Nephron (organoid): ENCODE data around the gene DGUOK.
"Not testable (repeated sequence)": the region's sequence is repeated elsewhere in the genome, so short reads cannot be mapped to it uniquely, and the experiment has no call there.

ENCODE experiments used
- H3K27ac Mint-ChIP-seq, 3 experiments: 2 replicates each; pipeline ENCODE4 v1.8.0; 2020; ENCODE audit warnings: mixed read lengths in 3 of 3, mild to moderate bottlenecking in 2 of 3, moderate library complexity in 1 of 3
- H3K27me3 Mint-ChIP-seq: 2 replicates; pipeline ENCODE4 v1.8.0; 2021; ENCODE audit warnings: low read depth, mild to moderate bottlenecking, moderate library complexity, mixed read lengths
- H3K36me3 Mint-ChIP-seq: 2 replicates; pipeline ENCODE4 v1.8.0; 2020; ENCODE audit warnings: low read depth, mixed read lengths
- H3K4me1 Mint-ChIP-seq: 2 replicates; pipeline ENCODE4 v1.8.0; 2020; ENCODE audit warnings: mixed read lengths
- H3K4me3 Mint-ChIP-seq, 3 experiments: 2 replicates each; pipeline ENCODE4 v1.8.0; 2020; ENCODE audit warnings: mild to moderate bottlenecking in 3 of 3, mixed read lengths in 3 of 3, moderate library complexity in 2 of 3
- H3K9me3 Mint-ChIP-seq: 2 replicates; pipeline ENCODE4 v1.8.0; 2020; ENCODE audit warnings: mixed read lengths
- TF ChIP-seq, protein P1 (sequence below), 3 experiments: fragments of 200-600 bp; sonication (generic); IDR thresholded peaks; one replicate each; pipeline ENCODE4 v1.5.0; 2021; ENCODE audit warnings: antibody characterized with exemption in 3 of 3; ENCODE audit not compliant: unreplicated experiment in 3 of 3

DGUOK gene

DNA sequence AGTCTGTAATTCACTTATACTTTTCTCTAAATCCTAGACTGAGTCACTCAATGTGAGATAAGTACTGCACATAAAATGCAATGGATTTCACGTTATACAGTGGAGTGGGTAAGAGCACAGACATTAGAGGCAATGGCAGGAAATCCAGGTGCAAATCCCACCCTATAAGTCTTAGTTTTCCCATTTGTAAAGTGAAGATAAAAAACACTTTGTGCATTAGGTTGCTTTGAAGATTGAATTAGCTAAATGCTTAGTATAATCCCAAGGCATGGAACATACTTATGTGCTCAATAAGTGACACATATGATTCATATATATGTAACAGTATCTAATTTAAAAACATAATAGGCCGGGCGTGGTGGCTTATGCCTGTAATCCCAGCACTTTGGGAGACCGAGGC is 23.4 kb upstream of the DGUOK start:
- H3K4me1 Mint-ChIP-seq = peaks cover 15% of the 10 kb centered on the region
- no peaks in the 10 kb centered on the region for H3K27me3 Mint-ChIP-seq
- no peaks in the 10 kb centered on the region for H3K9me3 Mint-ChIP-seq
- H3K4me3 Mint-ChIP-seq = no peak overlapping the region
- H3K36me3 Mint-ChIP-seq = no peaks in the 10 kb centered on the region
- H3K27ac Mint-ChIP-seq = no peak overlapping the region
- TF ChIP-seq, protein P1, sequence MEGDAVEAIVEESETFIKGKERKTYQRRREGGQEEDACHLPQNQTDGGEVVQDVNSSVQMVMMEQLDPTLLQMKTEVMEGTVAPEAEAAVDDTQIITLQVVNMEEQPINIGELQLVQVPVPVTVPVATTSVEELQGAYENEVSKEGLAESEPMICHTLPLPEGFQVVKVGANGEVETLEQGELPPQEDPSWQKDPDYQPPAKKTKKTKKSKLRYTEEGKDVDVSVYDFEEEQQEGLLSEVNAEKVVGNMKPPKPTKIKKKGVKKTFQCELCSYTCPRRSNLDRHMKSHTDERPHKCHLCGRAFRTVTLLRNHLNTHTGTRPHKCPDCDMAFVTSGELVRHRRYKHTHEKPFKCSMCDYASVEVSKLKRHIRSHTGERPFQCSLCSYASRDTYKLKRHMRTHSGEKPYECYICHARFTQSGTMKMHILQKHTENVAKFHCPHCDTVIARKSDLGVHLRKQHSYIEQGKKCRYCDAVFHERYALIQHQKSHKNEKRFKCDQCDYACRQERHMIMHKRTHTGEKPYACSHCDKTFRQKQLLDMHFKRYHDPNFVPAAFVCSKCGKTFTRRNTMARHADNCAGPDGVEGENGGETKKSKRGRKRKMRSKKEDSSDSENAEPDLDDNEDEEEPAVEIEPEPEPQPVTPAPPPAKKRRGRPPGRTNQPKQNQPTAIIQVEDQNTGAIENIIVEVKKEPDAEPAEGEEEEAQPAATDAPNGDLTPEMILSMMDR (IDR thresholded peaks at IDR 0.05; ENCODE audit: unreplicated experiment in 3 of 3) = no peak

DNA sequence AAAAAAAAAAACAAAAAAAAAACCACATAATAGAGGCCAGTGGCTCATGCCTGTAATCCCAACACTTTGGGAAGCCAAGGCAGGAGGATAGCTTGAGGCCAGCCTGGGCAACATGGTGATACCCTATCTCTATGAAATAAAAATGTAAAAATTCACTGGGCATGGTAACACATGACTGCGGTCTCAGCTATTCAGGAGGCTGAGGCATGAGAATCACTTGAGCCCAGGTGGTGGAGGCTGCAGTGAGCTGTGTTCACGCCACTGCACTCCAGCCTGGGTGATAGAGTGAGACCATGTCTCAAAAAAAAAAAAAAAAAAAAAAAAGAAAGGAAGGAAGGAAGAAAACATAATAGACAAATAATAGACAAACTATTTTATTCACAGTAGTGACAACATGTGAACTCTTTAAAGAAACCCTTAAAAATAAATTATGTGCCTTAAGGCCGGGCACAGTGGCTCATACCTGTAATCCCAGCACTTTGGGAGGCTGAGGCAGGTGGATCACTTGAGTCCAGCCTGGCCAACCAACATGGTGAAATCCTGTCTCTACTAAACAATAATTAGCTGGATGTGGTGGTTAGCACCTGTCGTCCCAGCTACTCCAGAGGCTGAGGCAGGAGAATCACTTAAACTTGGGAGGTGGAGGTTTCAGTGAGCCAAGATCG is 22.6 kb upstream of the DGUOK start:
- H3K4me1 Mint-ChIP-seq = peaks cover 15% of the 10 kb centered on the region
- not testable (repeated sequence) for H3K27me3 Mint-ChIP-seq, H3K36me3 Mint-ChIP-seq

DNA sequence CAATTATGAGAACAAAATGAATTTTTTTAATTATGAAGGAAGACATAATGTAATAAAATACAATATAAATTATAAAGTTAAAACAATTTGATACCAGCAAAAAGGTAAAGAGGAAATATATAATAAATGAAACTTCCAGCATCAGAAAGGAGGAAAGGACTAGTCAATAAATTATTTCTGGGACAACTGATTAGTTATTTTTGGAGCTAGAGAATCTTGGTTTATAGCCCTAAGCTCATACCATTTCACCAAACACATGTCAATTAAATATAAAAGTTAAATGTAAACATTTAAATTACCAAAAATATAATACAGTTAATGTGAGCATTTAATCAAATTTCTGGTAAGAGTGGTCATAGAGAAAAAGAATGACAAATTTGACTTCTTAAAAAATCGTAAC is 21.7 kb upstream of the DGUOK start:
- no peaks in the 10 kb centered on the region for H3K36me3 Mint-ChIP-seq
- H3K27ac Mint-ChIP-seq = no peak overlapping the region
- H3K4me1 Mint-ChIP-seq = peaks cover 15% of the 10 kb centered on the region
- H3K4me3 Mint-ChIP-seq = no peak overlapping the region
- no peaks in the 10 kb centered on the region for H3K9me3 Mint-ChIP-seq
- H3K27me3 Mint-ChIP-seq = no peaks in the 10 kb centered on the region
- TF ChIP-seq, protein P1 (IDR thresholded peaks at IDR 0.05; ENCODE audit: unreplicated experiment in 3 of 3) = no peak

More for the DNA sequence above, 22.6 kb upstream of the DGUOK start:
- H3K27ac Mint-ChIP-seq, H3K9me3 Mint-ChIP-seq, H3K4me3 Mint-ChIP-seq: not testable (repeated sequence)

DNA sequence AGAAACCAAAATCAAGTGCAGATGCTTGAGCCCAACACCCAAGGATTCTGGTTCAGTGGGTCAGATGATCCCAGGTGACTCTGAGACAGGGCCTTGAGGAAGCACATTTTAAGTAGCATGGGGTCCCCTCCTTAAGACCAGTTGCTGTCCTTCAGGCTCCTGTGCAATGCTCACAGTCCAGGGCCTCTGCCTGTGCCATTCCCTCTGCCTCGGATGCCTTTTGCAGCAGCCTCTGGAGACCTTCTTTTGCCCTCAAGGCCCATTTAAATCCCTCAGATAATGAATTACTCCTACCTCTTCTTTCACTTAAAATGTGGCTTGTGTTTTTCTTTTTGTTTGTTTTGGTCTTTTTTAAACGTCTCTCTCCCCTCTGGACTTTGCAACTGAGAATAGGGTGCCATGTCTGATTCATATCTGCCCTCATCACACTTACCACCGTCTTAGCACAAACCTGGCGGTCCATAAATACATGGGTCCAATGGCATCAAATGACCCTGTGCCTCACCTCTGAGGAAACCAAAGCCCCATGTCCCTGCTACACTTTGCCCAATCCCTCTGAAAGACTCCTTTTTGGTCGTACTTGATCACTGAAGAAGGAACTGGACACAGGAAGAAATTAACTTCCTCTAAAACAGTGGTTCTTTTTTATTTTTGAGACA is 19.7 kb upstream of the DGUOK start:
- TF ChIP-seq, protein P1 (IDR thresholded peaks at IDR 0.05; ENCODE audit: unreplicated experiment in 3 of 3) = no peak
- Mint-ChIP-seq H3K4me1 (peaks cover 9% of the 10 kb centered on the region), H3K9me3 (no peaks in the 10 kb centered on the region), H3K27me3 (no peaks in the 10 kb centered on the region), H3K36me3 (no peaks in the 10 kb centered on the region), H3K27ac (no peak overlapping the region), H3K4me3 (no peak overlapping the region)

DNA sequence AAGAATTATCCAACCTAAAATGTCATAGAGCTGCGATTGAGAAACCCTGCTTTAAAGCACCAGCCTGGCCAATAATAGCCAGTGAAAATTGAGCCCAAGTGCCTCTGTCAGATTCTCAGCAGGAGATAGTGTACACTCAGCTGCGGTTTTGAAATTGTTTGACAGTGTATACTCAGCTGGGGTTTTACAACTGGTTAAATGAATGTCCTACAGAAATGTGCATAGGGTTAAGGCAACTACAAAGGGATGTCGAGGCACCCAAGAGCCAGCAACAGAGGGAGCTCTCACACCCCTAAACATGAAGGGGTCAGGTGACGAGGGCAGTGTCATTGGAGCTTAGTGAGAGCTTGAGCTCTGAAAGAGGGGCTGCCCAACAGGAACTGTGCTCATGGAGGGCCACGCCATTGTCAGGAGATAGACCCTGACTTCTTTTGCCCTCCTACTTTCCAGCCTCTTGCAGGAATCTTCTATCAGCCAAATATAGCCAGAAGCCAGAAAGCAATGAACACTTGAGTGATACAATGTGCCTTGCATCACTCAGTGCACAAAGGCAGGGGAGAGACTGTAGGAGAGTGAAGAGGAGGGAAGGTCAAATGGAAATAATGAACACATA is 18.7 kb upstream of the DGUOK start:
- no peaks in the 10 kb centered on the region for H3K9me3 Mint-ChIP-seq
- no peak overlapping the region for H3K27ac Mint-ChIP-seq
- H3K27me3 Mint-ChIP-seq = no peaks in the 10 kb centered on the region
- H3K4me3 Mint-ChIP-seq = no peak overlapping the region
- no peaks in the 10 kb centered on the region for H3K36me3 Mint-ChIP-seq
- TF ChIP-seq, protein P1 (IDR thresholded peaks at IDR 0.05; ENCODE audit: unreplicated experiment in 3 of 3) = no peak
- H3K4me1 Mint-ChIP-seq = peaks cover 5% of the 10 kb centered on the region

DNA sequence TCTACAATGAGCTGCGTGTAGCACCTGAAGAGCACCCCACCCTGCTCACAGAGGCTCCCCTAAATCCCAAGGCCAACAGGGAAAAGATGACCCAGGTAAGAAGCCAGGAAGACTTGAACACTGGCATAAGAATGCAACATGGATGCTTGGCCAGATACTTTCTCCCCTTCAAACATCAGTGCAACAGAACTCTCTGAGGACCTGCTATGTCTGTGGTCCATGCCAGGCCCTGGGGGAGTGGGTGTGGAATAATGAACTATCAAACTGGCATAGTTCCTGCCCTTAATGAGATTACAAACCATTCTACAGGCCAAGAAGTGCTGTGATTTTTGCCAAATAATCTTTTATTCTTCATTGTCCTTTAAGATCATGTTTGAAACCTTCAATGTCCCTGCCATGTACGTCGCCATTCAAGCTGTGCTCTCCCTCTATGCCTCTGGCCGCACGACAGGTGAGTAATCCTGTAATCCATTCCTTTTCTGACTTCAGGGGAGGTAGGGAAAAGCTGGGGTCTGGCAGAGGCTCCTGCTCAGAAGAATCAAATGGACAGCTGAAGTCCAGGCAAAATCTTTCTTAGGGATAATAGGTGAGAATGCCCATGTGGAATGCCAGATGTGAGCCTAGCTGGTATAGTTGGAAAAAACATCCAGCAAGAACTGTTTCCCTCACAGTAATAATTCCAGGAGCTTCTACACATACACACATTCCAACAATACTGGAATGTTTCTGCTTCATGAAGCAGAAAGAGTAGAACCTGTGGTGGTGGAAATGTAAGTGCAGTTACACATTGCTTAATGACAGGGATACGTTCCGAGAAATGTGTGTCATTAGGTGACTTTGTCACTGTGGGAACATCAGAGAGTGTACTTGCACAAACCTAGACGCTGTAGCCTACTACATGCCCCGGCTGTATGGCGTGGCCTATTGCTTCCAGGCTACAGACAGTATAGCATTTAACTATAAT is 17.7 kb upstream of the DGUOK start:
- TF ChIP-seq, protein P1 (IDR thresholded peaks at IDR 0.05; ENCODE audit: unreplicated experiment in 3 of 3) = no peak
- Mint-ChIP-seq H3K4me3 (no peak overlapping the region), H3K36me3 (no peaks in the 10 kb centered on the region), H3K27me3 (no peaks in the 10 kb centered on the region), H3K4me1 (no peaks in the 10 kb centered on the region), H3K27ac (peak overlapping the region; percentile 56 to 89 (median 81)), H3K9me3 (no peaks in the 10 kb centered on the region)
